RWPE2 (cell line): Measurements from ENCODE around the gene IL18RAP.

Experiments used
- ATAC-seq: fragments of 200-7000 bp; cut with Tn5 transposase; 3 replicates; pipeline ENCODE4 v1.9.1; 2021; ENCODE audit warnings: low read depth
- DNase-seq: peaks from one replicate; pipeline ENCODE4 v3.0.0-alpha.2; 2020; ENCODE audit warnings: low spot score
- H3K27ac ChIP-seq: fragments of 450-650 bp; 2 replicates; pipeline ENCODE4 v1.5.1; 2017; ENCODE audit warnings: mild to moderate bottlenecking; ENCODE audit not compliant: poor library complexity, severe bottlenecking
- H3K27me3 ChIP-seq: fragments of 250-450 bp; sonication (Bioruptor Pico); 2 replicates; pipeline ENCODE4 v1.5.1; 2021; ENCODE audit warnings: mild to moderate bottlenecking, moderate library complexity; ENCODE audit not compliant: insufficient read depth, poor library complexity, severe bottlenecking
- H3K36me3 ChIP-seq: fragments of 250-450 bp; sonication (Bioruptor Pico); 2 replicates; pipeline ENCODE4 v1.5.1; 2020; ENCODE audit warnings: low read depth, mild to moderate bottlenecking, moderate library complexity
- H3K4me1 ChIP-seq: fragments of 250-450 bp; sonication (Bioruptor Pico); 2 replicates; pipeline ENCODE4 v1.5.1; 2021; ENCODE audit warnings: mild to moderate bottlenecking, moderate library complexity; ENCODE audit not compliant: insufficient read depth, poor library complexity, severe bottlenecking
- H3K4me3 ChIP-seq: fragments of 250-450 bp; sonication (Bioruptor Pico); 2 replicates; pipeline ENCODE4 v1.5.1; 2021; ENCODE audit warnings: mild to moderate bottlenecking, moderate library complexity; ENCODE audit not compliant: severe bottlenecking
- H3K9me3 ChIP-seq: fragments of 250-450 bp; sonication (Bioruptor Pico); 2 replicates; pipeline ENCODE4 v1.5.1; 2021; ENCODE audit warnings: mild to moderate bottlenecking, moderate library complexity; ENCODE audit not compliant: severe bottlenecking
- CTCF ChIP-seq: fragments of 450-650 bp; IDR thresholded peaks from one replicate; pipeline ENCODE4 v1.5.1; 2017; ENCODE audit warnings: mild to moderate bottlenecking, moderate library complexity; ENCODE audit not compliant: poor library complexity, severe bottlenecking

IL18RAP gene

GRCh38 chr2:102420290-102420689, 2.7 kb upstream of the IL18RAP start:
- no peaks in the 10 kb centered on the region for H3K27me3 ChIP-seq
- no peaks in the 10 kb centered on the region for H3K4me1 ChIP-seq
- ATAC-seq: no peak

GRCh38 chr2:102421890-102422759, 835 bp upstream of the IL18RAP start:
- no peak overlapping the region for H3K4me3 ChIP-seq
- no peaks in the 10 kb centered on the region for H3K27me3 ChIP-seq
- ATAC-seq (no peak), DNase-seq (no peak)
- H3K36me3 ChIP-seq: no peaks in the 10 kb centered on the region
- no peaks in the 10 kb centered on the region for H3K4me1 ChIP-seq
- H3K27ac ChIP-seq: no peak overlapping the region
- no peaks in the 10 kb centered on the region for H3K9me3 ChIP-seq
- no peak for TF ChIP-seq CTCF

More at GRCh38 chr2:102420290-102420689, 2.7 kb upstream of the IL18RAP start:
- no peak for TF ChIP-seq CTCF
- no peaks in the 10 kb centered on the region for H3K36me3 ChIP-seq
- no peaks in the 10 kb centered on the region for H3K9me3 ChIP-seq
- H3K4me3 ChIP-seq: no peak overlapping the region
- no peak overlapping the region for H3K27ac ChIP-seq
- no peak for DNase-seq

GRCh38 chr2:102423368-102423767, 408 bp downstream of the IL18RAP start:
- Histone ChIP-seq H3K9me3 (no peaks in the 10 kb centered on the region), H3K4me1 (no peaks in the 10 kb centered on the region), H3K36me3 (no peaks in the 10 kb centered on the region), H3K4me3 (no peak overlapping the region), H3K27ac (no peak overlapping the region), H3K27me3 (no peaks in the 10 kb centered on the region)
- ATAC-seq (no peak), DNase-seq (no peak)
- TF ChIP-seq CTCF: no peak

- Histone ChIP-seq H3K4me1 (no peaks in the 10 kb centered on the region), H3K27ac (no peak overlapping the region), H3K36me3 (no peaks in the 10 kb centered on the region), H3K27me3 (peaks cover 3% of the 10 kb centered on the region), H3K9me3 (no peaks in the 10 kb centered on the region), H3K4me3 (no peak overlapping the region)
- TF ChIP-seq CTCF: no peak
- no peak for DNase-seq
- no peak for ATAC-seq
Observed at GRCh38 chr2:102424754-102425153, 1.8 kb downstream of the IL18RAP start.
